OCI-LY1 (cell line): Measurements from ENCODE around the gene TBPL1.

Experiments
- CTCF ChIP-seq: fragments of 200-600 bp; sonication (generic), shearing (Covaris generic); IDR thresholded peaks from 2 replicates; pipeline ENCODE4 v1.5.1; 2017; ENCODE audit warnings: mild to moderate bottlenecking, antibody characterized with exemption, low read length, moderate library complexity, mixed read lengths
- EZH2 ChIP-seq: fragments of 200-600 bp; sonication (generic), shearing (Covaris generic); IDR thresholded peaks from 2 replicates; pipeline ENCODE4 v1.8.0; 2017; ENCODE audit warnings: borderline replicate concordance, mixed run types, mild to moderate bottlenecking, antibody characterized with exemption, low read length, moderate library complexity, mixed read lengths

GRCh38 chr6:133918208-133918930, 34.7 kb upstream of the TBPL1 start:
- TF ChIP-seq EZH2 = no peak
- no peak for TF ChIP-seq CTCF
